Osteoblast (primary cell): ENCODE results near the gene PLEKHO1. TPM values are rescaled to one million over a fixed set of nuclear protein-coding genes. Genes with fewer than 3 reads are reported as not detected.

Source experiments
- DNase-seq: peaks from one replicate; pipeline ENCODE4 v3.0.0; 2011; ENCODE audit warnings: low spot score, mixed read lengths; ENCODE audit not compliant: insufficient read length; ENCODE audit errors: missing footprints
- H2AFZ ChIP-seq: 2 replicates; pipeline ENCODE4 v1.6.0; 2011; ENCODE audit warnings: mild to moderate bottlenecking, low read length
- H3K27ac ChIP-seq: 2 replicates; pipeline ENCODE4 v1.5.1; 2011; ENCODE audit warnings: mild to moderate bottlenecking, low read depth, low read length, moderate library complexity
- H3K27me3 ChIP-seq: 2 replicates; pipeline ENCODE4 v1.6.0; 2012; ENCODE audit warnings: mild to moderate bottlenecking, control low read depth, inconsistent platforms, low read length, moderate library complexity; ENCODE audit not compliant: insufficient read depth
- H3K36me3 ChIP-seq: 2 replicates; pipeline ENCODE4 v1.5.1; 2011; ENCODE audit warnings: mild to moderate bottlenecking, low read length, control low read depth, moderate library complexity; ENCODE audit not compliant: insufficient read depth
- H3K4me1 ChIP-seq: 2 replicates; pipeline ENCODE4 v1.5.1; 2011; ENCODE audit warnings: mild to moderate bottlenecking, low read length, control low read depth, moderate library complexity; ENCODE audit not compliant: insufficient read depth
- H3K4me2 ChIP-seq: 2 replicates; pipeline ENCODE4 v1.6.0; 2011; ENCODE audit warnings: mild to moderate bottlenecking, low read length; ENCODE audit not compliant: insufficient read depth
- H3K4me3 ChIP-seq: fragments of 200-600 bp; sonication (generic); 3 replicates; pipeline ENCODE4 v1.5.1; 2012; ENCODE audit warnings: mild to moderate bottlenecking, low read length, inconsistent platforms; ENCODE audit not compliant: insufficient read depth
- H3K79me2 ChIP-seq: 2 replicates; pipeline ENCODE4 v1.6.0; 2012; ENCODE audit warnings: mild to moderate bottlenecking, low read length, control low read depth, inconsistent platforms; ENCODE audit not compliant: insufficient read depth
- H3K9me3 ChIP-seq: 2 replicates; pipeline ENCODE4 v1.5.1; 2011; ENCODE audit warnings: low read depth, low read length, control low read depth
- H4K20me1 ChIP-seq: 2 replicates; pipeline ENCODE4 v1.6.0; 2012; ENCODE audit warnings: mild to moderate bottlenecking, low read length, control low read depth; ENCODE audit not compliant: insufficient read depth
- total RNA-seq: library from RNA; depleted of rRNA; stranded (reverse); fragments of >200 nt; gene quantifications from 2 replicates; pipeline ENCODE4 v1.2.3, GENCODE V29; 2012
- TF ChIP-seq, protein P1 (sequence below): IDR thresholded peaks from 2 replicates; pipeline ENCODE4 v1.5.1; 2011; ENCODE audit warnings: mild to moderate bottlenecking, low read depth, low read length, moderate library complexity; ENCODE audit errors: extremely low read depth

PLEKHO1 gene, protein sequence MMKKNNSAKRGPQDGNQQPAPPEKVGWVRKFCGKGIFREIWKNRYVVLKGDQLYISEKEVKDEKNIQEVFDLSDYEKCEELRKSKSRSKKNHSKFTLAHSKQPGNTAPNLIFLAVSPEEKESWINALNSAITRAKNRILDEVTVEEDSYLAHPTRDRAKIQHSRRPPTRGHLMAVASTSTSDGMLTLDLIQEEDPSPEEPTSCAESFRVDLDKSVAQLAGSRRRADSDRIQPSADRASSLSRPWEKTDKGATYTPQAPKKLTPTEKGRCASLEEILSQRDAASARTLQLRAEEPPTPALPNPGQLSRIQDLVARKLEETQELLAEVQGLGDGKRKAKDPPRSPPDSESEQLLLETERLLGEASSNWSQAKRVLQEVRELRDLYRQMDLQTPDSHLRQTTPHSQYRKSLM
- 74.2 and 80.2 TPM in 2 replicates for total RNA-seq

DNA sequence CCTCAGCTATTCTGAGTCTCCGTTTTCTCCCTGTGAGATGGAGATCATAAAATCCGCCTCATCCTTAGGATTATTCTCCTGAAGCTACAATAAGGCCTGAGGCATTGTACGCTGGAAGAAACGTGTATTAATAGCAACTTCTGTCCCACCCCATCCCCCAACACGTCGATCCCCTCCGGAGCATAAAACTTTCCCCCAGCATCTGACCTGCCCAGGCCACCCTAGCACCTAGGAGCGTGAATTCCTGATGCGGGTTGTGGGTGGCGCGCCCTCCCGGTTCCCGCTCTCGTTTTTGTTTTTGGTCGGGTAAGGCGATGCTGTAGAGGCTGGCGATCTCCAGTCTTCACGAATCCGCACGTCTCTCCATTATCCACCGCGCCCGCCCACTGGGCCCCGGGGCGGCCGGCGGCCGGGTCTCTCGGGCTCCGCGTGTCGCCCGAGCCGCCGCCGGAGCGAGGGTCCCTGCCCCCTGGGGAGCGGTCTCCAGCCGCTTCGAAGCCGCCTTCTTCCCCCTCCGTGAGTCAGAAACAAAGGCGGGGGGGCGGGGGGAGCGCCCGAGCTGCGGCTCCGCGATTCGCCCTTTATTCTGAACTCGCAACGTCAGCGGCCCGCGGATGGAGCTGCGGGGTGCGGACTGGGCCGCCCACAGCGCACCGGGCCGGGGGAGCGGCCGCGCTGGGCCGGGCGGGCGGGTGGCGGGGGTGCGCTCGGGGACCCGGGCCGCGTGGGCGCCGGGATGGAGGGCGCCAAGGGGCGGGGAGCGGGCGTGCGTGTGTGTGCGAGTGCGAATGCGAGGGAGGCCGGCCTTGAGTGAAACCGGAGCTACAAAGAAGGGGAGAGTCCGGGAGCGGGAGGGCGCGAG, at the start of gene PLEKHO1:
Gene PLEKHO1, plus strand, starts transcription at position 646 of the 862 bp plus-strand sequence. CDS start 342 bp downstream, outside the sequence.
- Histone ChIP-seq H3K36me3 (peaks cover 27% of the 10 kb centered on the region), H3K4me1 (peaks cover 33% of the 10 kb centered on the region), H3K79me2 (peaks cover 39% of the 10 kb centered on the region), H3K4me2 (peak within 1 kb of the TSS; percentile 99), H4K20me1 (peaks cover 2% of the 10 kb centered on the region), H3K9me3 (no peaks in the 10 kb centered on the region), H3K27me3 (no peaks in the 10 kb centered on the region), H3K27ac (peak within 1 kb of the TSS; percentile 85), H2AFZ (peak within 1 kb of the TSS; percentile 83), H3K4me3 (peak within 1 kb of the TSS; percentile 82)
- TF ChIP-seq, protein P1, sequence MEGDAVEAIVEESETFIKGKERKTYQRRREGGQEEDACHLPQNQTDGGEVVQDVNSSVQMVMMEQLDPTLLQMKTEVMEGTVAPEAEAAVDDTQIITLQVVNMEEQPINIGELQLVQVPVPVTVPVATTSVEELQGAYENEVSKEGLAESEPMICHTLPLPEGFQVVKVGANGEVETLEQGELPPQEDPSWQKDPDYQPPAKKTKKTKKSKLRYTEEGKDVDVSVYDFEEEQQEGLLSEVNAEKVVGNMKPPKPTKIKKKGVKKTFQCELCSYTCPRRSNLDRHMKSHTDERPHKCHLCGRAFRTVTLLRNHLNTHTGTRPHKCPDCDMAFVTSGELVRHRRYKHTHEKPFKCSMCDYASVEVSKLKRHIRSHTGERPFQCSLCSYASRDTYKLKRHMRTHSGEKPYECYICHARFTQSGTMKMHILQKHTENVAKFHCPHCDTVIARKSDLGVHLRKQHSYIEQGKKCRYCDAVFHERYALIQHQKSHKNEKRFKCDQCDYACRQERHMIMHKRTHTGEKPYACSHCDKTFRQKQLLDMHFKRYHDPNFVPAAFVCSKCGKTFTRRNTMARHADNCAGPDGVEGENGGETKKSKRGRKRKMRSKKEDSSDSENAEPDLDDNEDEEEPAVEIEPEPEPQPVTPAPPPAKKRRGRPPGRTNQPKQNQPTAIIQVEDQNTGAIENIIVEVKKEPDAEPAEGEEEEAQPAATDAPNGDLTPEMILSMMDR: no peak
- DNase-seq: peak; percentile 97

GRCh38 chr1:150102986-150103385, 46.7 kb upstream of the PLEKHO1 start:
- Histone ChIP-seq H3K4me1 (no peaks in the 10 kb centered on the region), H4K20me1 (no peaks in the 10 kb centered on the region), H3K27ac (no peak overlapping the region), H3K27me3 (no peaks in the 10 kb centered on the region), H2AFZ (no peak overlapping the region), H3K79me2 (no peaks in the 10 kb centered on the region), H3K4me3 (no peak overlapping the region), H3K4me2 (no peak overlapping the region), H3K9me3 (no peaks in the 10 kb centered on the region), H3K36me3 (no peaks in the 10 kb centered on the region)
- TF ChIP-seq, protein P1: no peak
- no peak for DNase-seq

GRCh38 chr1:150106341-150106740, 43.4 kb upstream of the PLEKHO1 start:
- H3K36me3 ChIP-seq: peaks cover 9% of the 10 kb centered on the region
- DNase-seq: no peak

More at GRCh38 chr1:150106341-150106740, 43.4 kb upstream of the PLEKHO1 start:
- Histone ChIP-seq H3K4me3 (no peak overlapping the region), H3K9me3 (no peaks in the 10 kb centered on the region), H3K4me2 (no peak overlapping the region), H3K79me2 (no peaks in the 10 kb centered on the region), H4K20me1 (no peaks in the 10 kb centered on the region), H3K27me3 (no peaks in the 10 kb centered on the region), H3K4me1 (no peaks in the 10 kb centered on the region), H3K27ac (no peak overlapping the region), H2AFZ (no peak overlapping the region)
- TF ChIP-seq, protein P1: no peak
